H1 (cell line): Measurements from ENCODE around the gene CLEC12A. TPM values are rescaled to one million over a fixed set of nuclear protein-coding genes. Genes with fewer than 3 reads are reported as not detected.

Experiments
- CTCF ChIA-PET: fragments of 300-600 bp; sonication (Branson Sonifier 250); formaldehyde crosslinking; loops from one replicate; lab custom pipeline; 2021; ENCODE audit not compliant: partially characterized antibody; lab: Charles Lee
- POLR2A ChIA-PET: fragments of 300-600 bp; sonication (Branson Sonifier 250); formaldehyde crosslinking; loops from one replicate; lab custom pipeline; 2021; ENCODE audit warnings: inconsistent platforms; ENCODE audit not compliant: partially characterized antibody; lab: Charles Lee
- DNase-seq, 2 experiments: peaks; one replicate each; pipeline versions ENCODE4 v3.0.0 to v3.0.0-alpha.2; 2010 to 2022; ENCODE audit warnings: low spot score in 2 of 2, low read depth in 1 of 2, mixed read lengths in 1 of 2
- FAIRE-seq: peaks from 2 replicates; lab custom pipeline; 2011; peaks lifted over from hg19 to GRCh38; lab: Jason Lieb, UNC
- H2AFZ ChIP-seq: 2 replicates; pipeline ENCODE4 v1.8.1; 2012; ENCODE audit warnings: low read length, inconsistent platforms
- H2AK5ac ChIP-seq: 2 replicates; pipeline ENCODE4 v1.6.1; 2013; ENCODE audit warnings: low read depth, low read length
- H2BK120ac ChIP-seq: replicated peaks from 2 replicates; pipeline ENCODE3; 2013; ENCODE audit warnings: low read depth, low read length, inconsistent platforms
- H2BK12ac ChIP-seq: 2 replicates; pipeline ENCODE4 v1.6.1; 2013; ENCODE audit warnings: low read depth, low read length
- H2BK15ac ChIP-seq: 2 replicates; pipeline ENCODE4 v1.6.1; 2013; ENCODE audit warnings: low read length
- H2BK20ac ChIP-seq: 2 replicates; pipeline ENCODE4 v1.6.1; 2013; ENCODE audit warnings: low read length
- H2BK5ac ChIP-seq: 2 replicates; pipeline ENCODE4 v1.6.1; 2013; ENCODE audit warnings: low read depth, low read length
- H3K14ac ChIP-seq: 2 replicates; pipeline ENCODE4 v1.6.1; 2013; ENCODE audit warnings: inconsistent platforms; ENCODE audit not compliant: insufficient read length
- H3K18ac ChIP-seq: 2 replicates; pipeline ENCODE4 v1.6.1; 2013; ENCODE audit warnings: low read length; ENCODE audit errors: extremely low read depth
- H3K23ac ChIP-seq: 2 replicates; pipeline ENCODE4 v1.6.1; 2013; ENCODE audit warnings: inconsistent platforms; ENCODE audit not compliant: insufficient read length
- H3K23me2 ChIP-seq: 2 replicates; pipeline ENCODE4 v1.6.1; 2013; ENCODE audit warnings: low read depth, low read length
- H3K27ac ChIP-seq: 2 replicates; pipeline ENCODE4 v1.6.1; 2011; ENCODE audit warnings: low read depth, low read length, inconsistent platforms
- H3K27me3 ChIP-seq, 4 experiments: replicated peaks in 1 of 4; 1 replicate in 1 of 4; 2 replicates in 3 of 4; pipeline versions ENCODE4 v1.6.1 to v1.8.1; 2011 to 2013; ENCODE audit warnings: low read length in 3 of 4, mild to moderate bottlenecking in 3 of 4, inconsistent platforms in 2 of 4, mixed read lengths in 2 of 4, moderate library complexity in 1 of 4; ENCODE audit not compliant: control insufficient read depth in 3 of 4, insufficient read depth in 3 of 4; ENCODE audit errors: extremely low read depth in 1 of 4
- H3K36me3 ChIP-seq, 4 experiments: 2 replicates each; pipeline versions ENCODE4 v1.6.1 to v1.8.1; 2011 to 2013; ENCODE audit warnings: mild to moderate bottlenecking in 4 of 4, low read length in 3 of 4, moderate library complexity in 2 of 4, control low read depth in 1 of 4, inconsistent platforms in 1 of 4; ENCODE audit not compliant: insufficient read depth in 4 of 4, control insufficient read depth in 2 of 4
- H3K4ac ChIP-seq: replicated peaks from 2 replicates; pipeline ENCODE3; 2013; ENCODE audit warnings: low read length, low read depth, mixed read lengths, inconsistent platforms; ENCODE audit not compliant: insufficient read length
- H3K4me1 ChIP-seq, 4 experiments: replicated peaks in 1 of 4; 1 replicate in 1 of 4; 2 replicates in 3 of 4; pipeline versions ENCODE4 v1.6.1 to v1.8.1; 2011 to 2013; ENCODE audit warnings: low read length in 3 of 4, inconsistent platforms in 2 of 4, mixed read lengths in 1 of 4; ENCODE audit not compliant: insufficient read depth in 4 of 4, control insufficient read depth in 3 of 4
- H3K4me2 ChIP-seq, 2 experiments: 2 replicates each; pipeline versions ENCODE4 v1.6.1 to v1.8.1; 2011 to 2013; ENCODE audit warnings: low read depth in 2 of 2, low read length in 2 of 2, control low read depth in 1 of 2, inconsistent platforms in 1 of 2, mild to moderate bottlenecking in 1 of 2; ENCODE audit not compliant: insufficient read depth in 1 of 2
- H3K4me3 ChIP-seq, 4 experiments: fragments of 200-600, 300-600 bp in 1 of 4; sonication (generic), shearing (Covaris generic), sonication (Bioruptor Twin) in 1 of 4; 2 replicates each; pipeline versions ENCODE4 v1.5.1 to v1.8.1; 2011 to 2016; ENCODE audit warnings: low read length in 4 of 4, low read depth in 3 of 4, control low read depth in 2 of 4, inconsistent platforms in 2 of 4, mild to moderate bottlenecking in 2 of 4, mixed read lengths in 1 of 4, moderate library complexity in 1 of 4; ENCODE audit not compliant: insufficient read depth in 2 of 4; ENCODE audit errors: extremely low read depth in 1 of 4
- H3K56ac ChIP-seq: replicated peaks from 2 replicates; pipeline ENCODE3; 2013; ENCODE audit warnings: low read depth, mild to moderate bottlenecking, mixed read lengths, low read length, inconsistent platforms; ENCODE audit not compliant: insufficient read length
- H3K79me1 ChIP-seq: 2 replicates; pipeline ENCODE4 v1.6.1; 2013; ENCODE audit warnings: low read depth, low read length, control low read depth
- H3K79me2 ChIP-seq, 2 experiments: 2 replicates each; pipeline versions ENCODE4 v1.6.1 to v1.8.1; 2012 to 2013; ENCODE audit warnings: low read length in 2 of 2, mild to moderate bottlenecking in 2 of 2, inconsistent platforms in 1 of 2; ENCODE audit not compliant: insufficient read depth in 2 of 2, control insufficient read depth in 1 of 2
- H3K9ac ChIP-seq, 4 experiments: replicated peaks in 1 of 4; 1 replicate in 1 of 4; 2 replicates in 3 of 4; pipeline versions ENCODE4 v1.6.1 to v1.8.1; 2011 to 2013; ENCODE audit warnings: low read depth in 3 of 4, low read length in 3 of 4, control low read depth in 2 of 4, mild to moderate bottlenecking in 2 of 4, moderate library complexity in 2 of 4, inconsistent platforms in 1 of 4; ENCODE audit errors: extremely low read depth in 1 of 4
- H3K9me3 ChIP-seq, 2 experiments: 2 replicates each; pipeline versions ENCODE4 v1.6.1 to v1.8.1; 2012 to 2013; ENCODE audit warnings: mild to moderate bottlenecking in 2 of 2, moderate library complexity in 2 of 2, control low read depth in 1 of 2, inconsistent platforms in 1 of 2, low read depth in 1 of 2, low read length in 1 of 2, mixed read lengths in 1 of 2; ENCODE audit not compliant: insufficient read depth in 2 of 2
- H4K20me1 ChIP-seq, 2 experiments: replicated peaks in 1 of 2; 2 replicates each; pipeline versions ENCODE3 to v1.8.1; 2011 to 2013; ENCODE audit warnings: inconsistent platforms in 2 of 2, low read length in 2 of 2, mild to moderate bottlenecking in 1 of 2; ENCODE audit not compliant: insufficient read depth in 2 of 2, control insufficient read depth in 1 of 2
- H4K5ac ChIP-seq: 2 replicates; pipeline ENCODE4 v1.6.1; 2013; ENCODE audit warnings: low read length, low read depth, mixed read lengths, inconsistent platforms; ENCODE audit not compliant: insufficient read length
- H4K8ac ChIP-seq: 2 replicates; pipeline ENCODE4 v1.8.0; 2013; ENCODE audit warnings: mild to moderate bottlenecking, moderate library complexity, low read length, inconsistent platforms; ENCODE audit not compliant: insufficient read depth; ENCODE audit errors: extremely low read depth
- H4K91ac ChIP-seq: replicated peaks from 2 replicates; pipeline ENCODE3; 2013; ENCODE audit warnings: low read length, mixed read lengths, inconsistent platforms; ENCODE audit not compliant: insufficient read length
- ASH2L ChIP-seq: fragments of 200-600, 300-600 bp; sonication (generic); IDR thresholded peaks from one replicate; pipeline ENCODE4 v1.7.1; 2017; ENCODE audit warnings: low read length
- CEBPB ChIP-seq: IDR thresholded peaks from 2 replicates; pipeline ENCODE4 v1.6.1; 2012; ENCODE audit warnings: low read depth, low read length
- CREB1 ChIP-seq: IDR thresholded peaks from 2 replicates; pipeline ENCODE4 v1.6.1; 2012; ENCODE audit warnings: inconsistent platforms
- EZH2 ChIP-seq: fragments of 200-600 bp; sonication (generic); IDR thresholded peaks from 2 replicates; pipeline ENCODE4 v1.7.1; 2012; ENCODE audit warnings: low read depth, mild to moderate bottlenecking, moderate library complexity, low read length, inconsistent platforms; ENCODE audit not compliant: severe bottlenecking
- GABPA ChIP-seq: IDR thresholded peaks from 2 replicates; pipeline ENCODE4 v1.6.1; 2011; ENCODE audit warnings: mild to moderate bottlenecking, low read length, moderate library complexity, borderline replicate concordance; ENCODE audit not compliant: insufficient read depth
- GTF2F1 ChIP-seq: IDR thresholded peaks from 2 replicates; pipeline ENCODE4 v1.6.1; 2012; ENCODE audit warnings: low read depth, low read length, improper control_type of control experiment, borderline replicate concordance
- NANOG ChIP-seq: IDR thresholded peaks from 2 replicates; pipeline ENCODE4 v1.6.1; 2011; ENCODE audit warnings: low read length, low read depth, mild to moderate bottlenecking, inconsistent platforms; ENCODE audit not compliant: insufficient read depth, poor library complexity, severe bottlenecking
- PHF8 ChIP-seq: fragments of 200-600 bp; sonication (generic); conservative IDR thresholded peaks from 2 replicates; pipeline ENCODE4 v1.7.1; 2012; ENCODE audit warnings: low read depth, mild to moderate bottlenecking, inconsistent platforms, low read length, moderate library complexity
- SIX5 ChIP-seq: IDR thresholded peaks from 2 replicates; pipeline ENCODE4 v1.6.1; 2011; ENCODE audit warnings: mild to moderate bottlenecking, low read depth, low read length
- TBP ChIP-seq: IDR thresholded peaks from 2 replicates; pipeline ENCODE4 v1.6.1; 2011; ENCODE audit warnings: low read depth, low read length, improper control_type of control experiment
- WGBS, 2 experiments: shearing (Covaris generic) in 1 of 2; methylation state at CpG; one replicate each; pipeline versions ENCODE4 v1.1.6 to v1.1.7; 2013 to 2015; ENCODE audit warnings: low lambda C conversion rate in 2 of 2, mixed read lengths in 2 of 2, inconsistent platforms in 1 of 2, low coverage in 1 of 2, missing lambda C conversion rate in 1 of 2; ENCODE audit not compliant: insufficient replicate concordance in 2 of 2, insufficient coverage in 1 of 2, insufficient read length in 1 of 2; ENCODE audit errors: extremely low coverage in 1 of 2, missing lambda C conversion rate in 1 of 2; 5-methylcytosine and 5-hydroxymethylcytosine counted together
- polyA plus RNA-seq, 7 experiments: library from polyadenylated mRNA; depleted of rRNA in 3 of 7; stranded (reverse) in 5 of 7; unstranded in 2 of 7; fragments of >200 nt in 5 of 7; fragments of 200-250 nt in 2 of 7; gene quantifications; 1 replicate in 5 of 7; 2 replicates in 1 of 7; 4 replicates in 1 of 7; pipeline versions ENCODE4 v1.2.1 to v1.2.3, GENCODE V29; 2011 to 2013; ENCODE audit warnings: missing spikeins in 2 of 7, mixed read lengths in 2 of 7
- total RNA-seq: library from RNA; stranded (reverse); fragmentation: NEBNext Ultra II Directional; extraction: Animal tissue kit (Norgen Biotek cat#: 25700); gene quantifications from 2 replicates; pipeline ENCODE4 v1.2.1, GENCODE V29; 2021

The CLEC12A gene
- total and polyA plus RNA-seq, 2 of the 8 experiments (the other 6 are each of a cell fraction or from before 2014, with no cell fraction given), result not detected

DNA sequence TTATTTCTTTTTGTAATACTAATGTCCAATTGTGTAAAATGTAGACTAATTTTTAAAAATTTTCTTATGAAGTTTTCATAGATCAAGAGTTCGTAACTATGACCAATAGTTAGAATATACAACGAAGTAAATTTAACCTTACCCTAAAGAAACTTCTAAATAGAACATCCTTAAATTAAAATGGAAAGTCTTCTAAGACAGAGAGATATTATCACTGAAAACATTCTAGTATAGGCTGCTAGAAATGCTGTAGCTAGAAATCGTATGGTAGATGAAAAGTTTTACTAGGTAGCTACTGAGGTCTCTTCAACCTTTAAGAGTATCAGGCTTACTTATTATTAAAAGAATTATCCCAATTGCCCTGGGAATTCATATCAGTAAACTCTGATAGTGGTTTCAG is 40.0 kb upstream of the CLEC12A start:
- H2BK12ac ChIP-seq, result no peak overlapping the region
- no peak overlapping the region for H3K18ac ChIP-seq
- CTCF ChIA-PET, result interaction anchor here (1.0 to 1.5 kb wide), 3 partner anchors 12 to 209 kb away, joined by 4 to 7 read pairs (median 6); no protein-coding TSS in a partner anchor
- no peaks in the 10 kb centered on the region for H3K36me3 ChIP-seq
- no peak overlapping the region for H2BK15ac ChIP-seq
- H2AFZ ChIP-seq, result no peak overlapping the region
- no peak overlapping the region for H3K56ac ChIP-seq
- H2BK120ac ChIP-seq, result no peak overlapping the region
- no peak overlapping the region for H3K23ac ChIP-seq
- no peak overlapping the region for H3K4ac ChIP-seq
- no peak overlapping the region for H3K27ac ChIP-seq
- no peaks in the 10 kb centered on the region for H3K27me3 ChIP-seq
- no peaks in the 10 kb centered on the region for H3K9me3 ChIP-seq
- TF ChIP-seq CEBPB (no peak), TBP (no peak), ASH2L (no peak), CREB1 (no peak), PHF8 (no peak), SIX5 (no peak), NANOG (no peak), GTF2F1 (no peak), EZH2 (no peak), GABPA (no peak)
- H4K20me1 ChIP-seq, result no peaks in the 10 kb centered on the region
- no peak overlapping the region for H3K9ac ChIP-seq
- H2AK5ac ChIP-seq, result no peak overlapping the region
- 78% methylated on average over 3 of the region's 3 CpGs; no CpG with 5 or more reads in 1 of the 2 experiments for WGBS, 2 experiments
- no peak overlapping the region for H2BK5ac ChIP-seq
- no peaks in the 10 kb centered on the region for H3K4me1 ChIP-seq
- H3K79me1 ChIP-seq, result no peaks in the 10 kb centered on the region
- no peak overlapping the region for H2BK20ac ChIP-seq
- no peak overlapping the region for H4K8ac ChIP-seq
- no peak overlapping the region for H3K4me3 ChIP-seq
- no peak for DNase-seq
- no peak for FAIRE-seq
- H3K14ac ChIP-seq, result no peak overlapping the region
- no peak overlapping the region for H4K91ac ChIP-seq
- POLR2A ChIA-PET, result no interaction called here
- H4K5ac ChIP-seq, result no peak overlapping the region
- no peak overlapping the region for H3K4me2 ChIP-seq
- no peaks in the 10 kb centered on the region for H3K79me2 ChIP-seq
- H3K23me2 ChIP-seq, result no peaks in the 10 kb centered on the region
